Epithelial cell of alveolus of lung (primary cell): Measurements from ENCODE around the gene TEKTIP1. TPM values are rescaled to one million over a fixed set of nuclear protein-coding genes. Genes with fewer than 3 reads are reported as not detected.

ENCODE experiments used
- total RNA-seq: library from RNA; depleted of rRNA; stranded (reverse); fragments of >200 nt; gene quantifications from 2 replicates; pipeline ENCODE4 v1.2.1, GENCODE V29; 2015

Gene TEKTIP1
- total RNA-seq = not detected in 2 replicates

GRCh38 chr19:3538965-3539755 is at the start of gene TEKTIP1:
Gene TEKTIP1 (plus strand): TSS chr19:3539174. CDS start chr19:3539178, 4 bp downstream.

GRCh38 chr19:3500429-3501101 is 38.4 kb upstream of the TEKTIP1 start, which contains the start of gene DOHH:
Gene DOHH (minus strand): TSS chr19:3500674. CDS start chr19:3496814, 3,860 bp downstream.

GRCh38 chr19:3505598-3506383 is 33.2 kb upstream of the TEKTIP1 start, which contains the start of gene FZR1:
Gene FZR1 (plus strand): TSS chr19:3506311. CDS start chr19:3522990, 16,679 bp downstream.

DNA sequence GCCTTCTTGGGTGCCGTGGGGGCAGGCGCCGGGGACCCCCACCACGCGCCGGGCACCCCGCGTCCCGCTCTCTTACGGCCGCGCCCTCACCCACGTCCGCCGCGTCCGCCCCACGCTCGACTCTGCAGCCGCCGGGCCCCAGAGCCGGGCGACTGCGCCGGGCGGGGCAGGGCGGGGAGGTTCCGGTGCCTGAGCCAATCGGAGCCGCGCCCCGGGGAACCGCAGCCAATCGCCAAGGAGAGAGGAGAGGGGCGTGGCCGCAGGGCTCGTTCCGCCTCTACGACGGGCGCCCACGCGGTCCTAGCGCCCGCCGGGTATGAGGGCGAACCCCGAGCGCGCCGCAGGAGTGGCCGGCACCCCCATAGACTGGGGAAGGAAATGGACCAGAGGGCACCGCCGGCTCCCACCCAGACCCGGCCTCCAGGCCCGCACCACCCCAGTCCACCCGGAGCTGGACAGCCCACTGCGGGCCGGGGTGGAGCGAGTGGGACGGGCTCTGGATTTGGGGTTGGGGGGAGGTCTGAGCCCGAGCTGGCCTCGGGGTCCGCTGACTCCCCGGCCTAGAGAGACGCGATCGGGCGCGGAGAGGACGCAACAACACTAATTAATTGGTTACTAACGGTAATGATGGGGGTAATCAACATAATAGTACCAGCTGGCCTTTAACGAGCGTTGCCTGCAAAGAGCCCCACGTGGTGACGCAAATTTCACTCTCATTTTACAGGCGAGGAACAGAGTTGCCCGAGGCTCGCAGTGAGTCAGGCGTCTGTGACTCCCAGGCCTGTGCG is 18.7 kb downstream of the TEKTIP1 start, which contains the start of gene MFSD12:
MFSD12 (minus strand) TSS at position 126 of the 788 bp plus-strand sequence. CDS start 183 bp downstream, outside the sequence.

GRCh38 chr19:3572855-3573161 is 33.8 kb downstream of the TEKTIP1 start, which contains the start of gene HMG20B:
Gene HMG20B (plus strand): TSS chr19:3572944. CDS start chr19:3573310, 366 bp downstream.

GRCh38 chr19:3585301-3586126 is 46.5 kb downstream of the TEKTIP1 start, which contains the start of gene GIPC3:
Gene GIPC3 (plus strand): TSS chr19:3585478. CDS start chr19:3585598, 120 bp downstream.

Other genes starting within 250 kb of the TEKTIP1 start
- gene NFIC, start 172.6 kb upstream of the TEKTIP1 start, total RNA-seq = 50.4 and 127 TPM in 2 replicates
- gene SMIM24, start 58.6 kb upstream of the TEKTIP1 start, total RNA-seq = not detected in 2 replicates
- not detected in 2 replicates for gene SMIM44, start 55.7 kb upstream of the TEKTIP1 start, total RNA-seq
- gene DOHH, start 38.5 kb upstream of the TEKTIP1 start, total RNA-seq = 24.7 and 31.2 TPM in 2 replicates
- 24.6 and 40.7 TPM in 2 replicates for gene FZR1, start 32.9 kb upstream of the TEKTIP1 start, total RNA-seq
- 74.3 and 83.0 TPM in 2 replicates for gene MFSD12, start 18.4 kb downstream of the TEKTIP1 start, total RNA-seq
- 107 and 118 TPM in 2 replicates for gene HMG20B, start 33.8 kb downstream of the TEKTIP1 start, total RNA-seq
- gene GIPC3, start 46.3 kb downstream of the TEKTIP1 start, total RNA-seq = 0.13 and 1.0 TPM in 2 replicates
- gene TBXA2R, start 67.7 kb downstream of the TEKTIP1 start, total RNA-seq = 0.40 and 3.0 TPM in 2 replicates
- gene CACTIN, start 87.6 kb downstream of the TEKTIP1 start, total RNA-seq = 21.3 and 28.7 TPM in 2 replicates
- gene PIP5K1C, start 161.3 kb downstream of the TEKTIP1 start, total RNA-seq = 23.7 and 27.2 TPM in 2 replicates
- gene TJP3, start 169.2 kb downstream of the TEKTIP1 start, total RNA-seq = 0.26 TPM in 1 of 2 replicates, not detected in the other
- gene APBA3, start 222.5 kb downstream of the TEKTIP1 start, total RNA-seq = 22.8 and 47.1 TPM in 2 replicates
- 46.6 and 52.6 TPM in 2 replicates for gene MRPL54, start 223.5 kb downstream of the TEKTIP1 start, total RNA-seq
- not detected in 2 replicates for gene RAX2, start 233.1 kb downstream of the TEKTIP1 start, total RNA-seq
- gene MATK, start 247.2 kb downstream of the TEKTIP1 start, total RNA-seq = 0.40 TPM in 1 of 2 replicates, not detected in the other